ENCODE measurements around the gene STUB1. TPM values are rescaled to one million over a fixed set of nuclear protein-coding genes. Genes with fewer than 3 reads are reported as not detected.

Gene STUB1
- total and polyA plus RNA-seq, 10 of the 15 experiments (the other 5 are each of a cell fraction or from before 2014, with no cell fraction given), result 4.2 to 136 (median 67.1) TPM

DNA sequence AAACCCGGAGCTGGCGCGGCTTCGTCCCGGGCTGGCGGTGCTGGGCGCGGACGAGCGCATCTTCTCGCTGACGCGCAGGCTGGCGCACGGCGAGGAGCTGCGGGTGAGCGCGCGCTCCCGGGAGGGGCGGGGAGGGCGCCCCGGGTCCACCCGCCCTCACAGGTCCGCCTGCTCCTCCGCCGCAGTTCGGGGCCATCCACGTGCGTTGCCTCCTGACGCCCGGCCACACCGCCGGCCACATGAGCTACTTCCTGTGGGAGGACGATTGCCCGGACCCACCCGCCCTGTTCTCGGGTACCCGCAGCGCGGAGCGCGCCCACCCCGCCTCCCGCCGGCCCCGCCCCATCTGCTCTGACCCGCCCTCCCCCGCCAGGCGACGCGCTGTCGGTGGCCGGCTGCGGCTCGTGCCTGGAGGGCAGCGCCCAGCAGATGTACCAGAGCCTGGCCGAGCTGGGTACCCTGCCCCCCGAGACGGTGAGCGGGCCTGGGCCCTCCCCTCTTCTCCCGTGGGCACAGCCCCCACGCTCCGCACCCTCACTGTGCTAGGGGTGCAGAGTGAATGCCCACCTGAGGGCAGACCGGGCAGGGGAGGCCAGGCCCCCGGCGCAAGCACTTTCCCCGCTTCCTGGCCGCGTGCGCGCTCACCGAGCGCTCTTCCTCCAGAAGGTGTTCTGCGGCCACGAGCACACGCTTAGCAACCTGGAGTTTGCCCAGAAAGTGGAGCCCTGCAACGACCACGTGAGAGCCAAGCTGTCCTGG, 48.1 kb downstream of the STUB1 start (continued):
- TF ChIP-seq, protein P1, sequence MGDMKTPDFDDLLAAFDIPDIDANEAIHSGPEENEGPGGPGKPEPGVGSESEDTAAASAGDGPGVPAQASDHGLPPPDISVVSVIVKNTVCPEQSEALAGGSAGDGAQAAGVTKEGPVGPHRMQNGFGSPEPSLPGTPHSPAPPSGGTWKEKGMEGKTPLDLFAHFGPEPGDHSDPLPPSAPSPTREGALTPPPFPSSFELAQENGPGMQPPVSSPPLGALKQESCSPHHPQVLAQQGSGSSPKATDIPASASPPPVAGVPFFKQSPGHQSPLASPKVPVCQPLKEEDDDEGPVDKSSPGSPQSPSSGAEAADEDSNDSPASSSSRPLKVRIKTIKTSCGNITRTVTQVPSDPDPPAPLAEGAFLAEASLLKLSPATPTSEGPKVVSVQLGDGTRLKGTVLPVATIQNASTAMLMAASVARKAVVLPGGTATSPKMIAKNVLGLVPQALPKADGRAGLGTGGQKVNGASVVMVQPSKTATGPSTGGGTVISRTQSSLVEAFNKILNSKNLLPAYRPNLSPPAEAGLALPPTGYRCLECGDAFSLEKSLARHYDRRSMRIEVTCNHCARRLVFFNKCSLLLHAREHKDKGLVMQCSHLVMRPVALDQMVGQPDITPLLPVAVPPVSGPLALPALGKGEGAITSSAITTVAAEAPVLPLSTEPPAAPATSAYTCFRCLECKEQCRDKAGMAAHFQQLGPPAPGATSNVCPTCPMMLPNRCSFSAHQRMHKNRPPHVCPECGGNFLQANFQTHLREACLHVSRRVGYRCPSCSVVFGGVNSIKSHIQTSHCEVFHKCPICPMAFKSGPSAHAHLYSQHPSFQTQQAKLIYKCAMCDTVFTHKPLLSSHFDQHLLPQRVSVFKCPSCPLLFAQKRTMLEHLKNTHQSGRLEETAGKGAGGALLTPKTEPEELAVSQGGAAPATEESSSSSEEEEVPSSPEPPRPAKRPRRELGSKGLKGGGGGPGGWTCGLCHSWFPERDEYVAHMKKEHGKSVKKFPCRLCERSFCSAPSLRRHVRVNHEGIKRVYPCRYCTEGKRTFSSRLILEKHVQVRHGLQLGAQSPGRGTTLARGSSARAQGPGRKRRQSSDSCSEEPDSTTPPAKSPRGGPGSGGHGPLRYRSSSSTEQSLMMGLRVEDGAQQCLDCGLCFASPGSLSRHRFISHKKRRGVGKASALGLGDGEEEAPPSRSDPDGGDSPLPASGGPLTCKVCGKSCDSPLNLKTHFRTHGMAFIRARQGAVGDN (IDR thresholded peaks at IDR 0.05), result peak; percentile 60; the same call in 1 of the 2 replicates
- TF ChIP-seq SIN3A (IDR thresholded peaks at IDR 0.05; ENCODE audit: low read depth, low read length), result 0 out of 2 replicates have a peak, but pooled peaks have one; percentile 45
- TF ChIP-seq RAD21 (IDR thresholded peaks at IDR 0.05; ENCODE audit: insufficient read depth, low read depth, low read length), result no peak
- no peak for TF ChIP-seq E4F1 (IDR thresholded peaks at IDR 0.05; ENCODE audit: borderline replicate concordance, partially characterized antibody)
